HEK293 (cell line): ENCODE measurements around the gene RSRP1.

Source experiments
- AEBP2 ChIP-seq: fragments of 450-650 bp; formaldehyde crosslinking; IDR thresholded peaks from 2 replicates; pipeline ENCODE4 v1.5.1; 2016; ENCODE audit warnings: missing biosample characterization, missing genetic modification characterization, borderline replicate concordance
- EGR2 ChIP-seq: fragments of 450-650 bp; formaldehyde crosslinking; IDR thresholded peaks from 2 replicates; pipeline ENCODE4 v1.5.1; 2016; ENCODE audit warnings: low read depth, missing biosample characterization, missing genetic modification characterization
- HOXA7 ChIP-seq: sonication (generic); formaldehyde crosslinking; IDR thresholded peaks from 2 replicates; pipeline ENCODE4 v1.8.1; 2022; ENCODE audit warnings: missing genetic modification reagents, borderline replicate concordance
- HOXC10 ChIP-seq: sonication (generic); formaldehyde crosslinking; IDR thresholded peaks from 2 replicates; pipeline ENCODE4 v1.8.1; 2023; ENCODE audit warnings: mild to moderate bottlenecking, missing genetic modification reagents
- KLF17 ChIP-seq: fragments of 450-650 bp; formaldehyde crosslinking; IDR thresholded peaks from 2 replicates; pipeline ENCODE4 v1.5.1; 2016; ENCODE audit warnings: missing biosample characterization, missing genetic modification characterization
- KLF9 ChIP-seq: fragments of 450-650 bp; formaldehyde crosslinking; IDR thresholded peaks from 2 replicates; pipeline ENCODE4 v1.5.1; 2016; ENCODE audit warnings: missing biosample characterization, missing genetic modification characterization, low read depth
- MYNN ChIP-seq: fragments of 450-650 bp; formaldehyde crosslinking; IDR thresholded peaks from 2 replicates; pipeline ENCODE4 v1.5.1; 2016; ENCODE audit warnings: missing biosample characterization, missing genetic modification characterization, borderline replicate concordance
- PATZ1 ChIP-seq: fragments of 450-650 bp; formaldehyde crosslinking; IDR thresholded peaks from 2 replicates; pipeline ENCODE4 v1.5.1; 2016; ENCODE audit warnings: missing biosample characterization, missing genetic modification characterization
- REPIN1 ChIP-seq: fragments of 450-650 bp; formaldehyde crosslinking; IDR thresholded peaks from 2 replicates; pipeline ENCODE4 v1.5.1; 2017; ENCODE audit warnings: missing biosample characterization, missing genetic modification characterization, low read depth
- YY1 ChIP-seq: fragments of 450-650 bp; formaldehyde crosslinking; IDR thresholded peaks from 2 replicates; pipeline ENCODE4 v1.5.1; 2018; ENCODE audit warnings: missing biosample characterization, missing genetic modification characterization
- ZFP69B ChIP-seq: fragments of 450-650 bp; formaldehyde crosslinking; IDR thresholded peaks from 2 replicates; pipeline ENCODE4 v1.5.1; 2016; ENCODE audit warnings: missing biosample characterization, missing genetic modification characterization
- ZNF121 ChIP-seq: fragments of 450-650 bp; formaldehyde crosslinking; IDR thresholded peaks from 2 replicates; pipeline ENCODE4 v1.5.1; 2016; ENCODE audit warnings: missing biosample characterization, missing genetic modification characterization
- ZNF157 ChIP-seq: fragments of 450-650 bp; formaldehyde crosslinking; IDR thresholded peaks from 2 replicates; pipeline ENCODE4 v1.5.1; 2016; ENCODE audit warnings: missing biosample characterization, missing genetic modification characterization
- ZNF214 ChIP-seq: fragments of 450-650 bp; formaldehyde crosslinking; IDR thresholded peaks from 2 replicates; pipeline ENCODE4 v1.5.1; 2017; ENCODE audit warnings: missing biosample characterization, mild to moderate bottlenecking, missing genetic modification characterization, borderline replicate concordance
- ZNF223 ChIP-seq: fragments of 450-650 bp; formaldehyde crosslinking; IDR thresholded peaks from 2 replicates; pipeline ENCODE4 v1.5.1; 2016; ENCODE audit warnings: missing biosample characterization, missing genetic modification characterization
- ZNF239 ChIP-seq: fragments of 450-650 bp; formaldehyde crosslinking; IDR thresholded peaks from 2 replicates; pipeline ENCODE4 v1.5.1; 2016; ENCODE audit warnings: missing biosample characterization, missing genetic modification characterization
- ZNF26 ChIP-seq: fragments of 450-650 bp; formaldehyde crosslinking; IDR thresholded peaks from 2 replicates; pipeline ENCODE4 v1.5.1; 2016; ENCODE audit warnings: missing biosample characterization, missing genetic modification characterization
- ZNF335 ChIP-seq: fragments of 450-650 bp; formaldehyde crosslinking; conservative IDR thresholded peaks from 2 replicates; pipeline ENCODE4 v1.5.1; 2016; ENCODE audit warnings: missing biosample characterization, missing genetic modification characterization
- ZNF37A ChIP-seq: fragments of 450-650 bp; IDR thresholded peaks from 2 replicates; pipeline ENCODE4 v1.5.1; 2018; ENCODE audit warnings: missing biosample characterization, missing genetic modification characterization
- ZNF433 ChIP-seq: fragments of 450-650 bp; formaldehyde crosslinking; IDR thresholded peaks from 2 replicates; pipeline ENCODE4 v1.5.1; 2016; ENCODE audit warnings: missing biosample characterization, missing genetic modification characterization, low read depth
- ZNF449 ChIP-seq: fragments of 450-650 bp; formaldehyde crosslinking; IDR thresholded peaks from 2 replicates; pipeline ENCODE4 v1.5.1; 2017; ENCODE audit warnings: missing biosample characterization, mild to moderate bottlenecking, missing genetic modification characterization, moderate library complexity
- ZNF514 ChIP-seq: fragments of 450-650 bp; formaldehyde crosslinking; IDR thresholded peaks from 2 replicates; pipeline ENCODE4 v1.5.1; 2016; ENCODE audit warnings: missing biosample characterization, missing genetic modification characterization
- ZNF521 ChIP-seq: fragments of 450-650 bp; formaldehyde crosslinking; IDR thresholded peaks from 2 replicates; pipeline ENCODE4 v1.5.1; 2017; ENCODE audit warnings: missing biosample characterization, mild to moderate bottlenecking, missing genetic modification characterization
- ZNF530 ChIP-seq: fragments of 450-650 bp; formaldehyde crosslinking; IDR thresholded peaks from 2 replicates; pipeline ENCODE4 v1.5.1; 2016; ENCODE audit warnings: low read depth, missing biosample characterization, missing genetic modification characterization
- ZNF560 ChIP-seq: fragments of 450-650 bp; formaldehyde crosslinking; IDR thresholded peaks from 2 replicates; pipeline ENCODE4 v1.5.1; 2017; ENCODE audit warnings: missing biosample characterization, missing genetic modification characterization, borderline replicate concordance
- ZNF596 ChIP-seq: fragments of 450-650 bp; IDR thresholded peaks from 2 replicates; pipeline ENCODE4 v1.5.0; 2018; ENCODE audit warnings: missing biosample characterization, mild to moderate bottlenecking, missing genetic modification characterization, moderate library complexity
- ZNF610 ChIP-seq: fragments of 450-650 bp; formaldehyde crosslinking; IDR thresholded peaks from 2 replicates; pipeline ENCODE4 v1.5.1; 2016; ENCODE audit warnings: missing biosample characterization, missing genetic modification characterization, borderline replicate concordance
- ZNF658 ChIP-seq: fragments of 450-650 bp; formaldehyde crosslinking; IDR thresholded peaks from 2 replicates; pipeline ENCODE4; 2016; ENCODE audit warnings: missing biosample characterization, missing genetic modification characterization
- ZNF76 ChIP-seq: fragments of 450-650 bp; formaldehyde crosslinking; IDR thresholded peaks from 2 replicates; pipeline ENCODE4; 2016; ENCODE audit warnings: low read depth, missing biosample characterization, missing genetic modification characterization, borderline replicate concordance
- ZNF792 ChIP-seq: fragments of 450-650 bp; formaldehyde crosslinking; IDR thresholded peaks from 2 replicates; pipeline ENCODE4 v1.5.1; 2016; ENCODE audit warnings: missing biosample characterization, missing genetic modification characterization
- ZNF843 ChIP-seq: fragments of 450-650 bp; formaldehyde crosslinking; IDR thresholded peaks from 2 replicates; pipeline ENCODE4 v1.5.1; 2016; ENCODE audit warnings: missing biosample characterization, missing genetic modification characterization
- ZSCAN4 ChIP-seq: fragments of 450-650 bp; formaldehyde crosslinking; IDR thresholded peaks from 2 replicates; pipeline ENCODE4 v1.5.1; 2017; ENCODE audit warnings: missing biosample characterization, missing genetic modification characterization
- ZXDB ChIP-seq: fragments of 450-650 bp; formaldehyde crosslinking; IDR thresholded peaks from 2 replicates; pipeline ENCODE4 v1.5.1; 2016; ENCODE audit warnings: missing biosample characterization, missing genetic modification characterization

Gene RSRP1

GRCh38 chr1:25197235-25197975, 49.8 kb downstream of the RSRP1 start (continued):
- TF ChIP-seq ZNF449 (tag by site-specific recombination) (0 out of 2 replicates have a peak, but pooled peaks have one; percentile 20), AEBP2 (tag by site-specific recombination) (no peak), ZNF26 (tag by site-specific recombination) (no peak), ZNF121 (no peak), ZNF514 (tag by site-specific recombination) (no peak), ZNF596 (tag by site-specific recombination) (no peak), ZNF658 (tag by site-specific recombination) (no peak), ZSCAN4 (tag by site-specific recombination) (no peak), ZNF530 (tag by site-specific recombination) (no peak), ZNF843 (tag by site-specific recombination) (no peak), REPIN1 (tag by site-specific recombination) (no peak), ZNF76 (tag by site-specific recombination) (no peak), KLF17 (0 out of 2 replicates have a peak, but pooled peaks have one; percentile 47), PATZ1 (tag by site-specific recombination) (no peak), YY1 (peak; percentile 80), ZNF239 (tag by site-specific recombination) (no peak), MYNN (tag by site-specific recombination) (no peak), ZNF214 (tag by site-specific recombination) (no peak), KLF9 (tag by site-specific recombination) (no peak), ZNF560 (tag by site-specific recombination) (no peak), ZNF157 (tag by site-specific recombination) (no peak), ZXDB (no peak), ZNF610 (tag by site-specific recombination) (no peak), ZNF792 (tag by site-specific recombination) (no peak), ZNF223 (tag by site-specific recombination) (no peak), ZNF37A (tag by site-specific recombination) (no peak), ZNF433 (tag by site-specific recombination) (no peak), ZNF521 (tag by site-specific recombination) (no peak), HOXA7 (CRISPR knock-in tag) (no peak), EGR2 (tag by site-specific recombination) (no peak), ZNF335 (peak; percentile 30; the same call in 1 of the 2 replicates), HOXC10 (CRISPR knock-in tag) (no peak), ZFP69B (tag by site-specific recombination) (no peak)
